ENCODE measurements around the gene CYP4F3. TPM values are rescaled to one million over a fixed set of nuclear protein-coding genes. Genes with fewer than 3 reads are reported as not detected.
A peak's percentile ranks its signal among the peaks of the same experiment; 100 is the strongest.

CYP4F3 gene
- total and polyA plus RNA-seq, 2 of the 13 experiments (the other 11 are each of a cell fraction or from before 2014, with no cell fraction given) = 17.8 to 22.8 TPM

GRCh38 chr19:15673176-15673654, 32.5 kb downstream of the CYP4F3 start (continued):
- TF ChIP-seq ZBTB26 (CRISPR knock-in tag; IDR thresholded peaks at IDR 0.05; ENCODE audit: borderline replicate concordance) (no peak), FOXC1 (CRISPR knock-in tag; IDR thresholded peaks at IDR 0.05; ENCODE audit: borderline replicate concordance) (no peak), GATAD1 (CRISPR knock-in tag; IDR thresholded peaks at IDR 0.05) (no peak), CEBPB (IDR thresholded peaks at IDR 0.05; ENCODE audit: borderline replicate concordance, low read depth, low read length) (no peak), TP53 (CRISPR knock-in tag; conservative IDR thresholded peaks at IDR 0.05) (no peak), BRF2 (CRISPR knock-in tag; IDR thresholded peaks at IDR 0.05) (no peak), ZSCAN12 (CRISPR knock-in tag; IDR thresholded peaks at IDR 0.05) (no peak), ZSCAN25 (CRISPR knock-in tag; IDR thresholded peaks at IDR 0.05) (peak; percentile 95), ZNF883 (CRISPR knock-in tag; IDR thresholded peaks at IDR 0.05; ENCODE audit: not compliant biosample characterization) (no peak), KDM5B (CRISPR knock-in tag; IDR thresholded peaks at IDR 0.05; ENCODE audit: borderline replicate concordance) (peak; percentile 56; the same call in 1 of the 2 replicates), AHDC1 (CRISPR knock-in tag; IDR thresholded peaks at IDR 0.05; ENCODE audit: borderline replicate concordance) (peak; percentile 73)
- TF ChIP-seq, protein P1, sequence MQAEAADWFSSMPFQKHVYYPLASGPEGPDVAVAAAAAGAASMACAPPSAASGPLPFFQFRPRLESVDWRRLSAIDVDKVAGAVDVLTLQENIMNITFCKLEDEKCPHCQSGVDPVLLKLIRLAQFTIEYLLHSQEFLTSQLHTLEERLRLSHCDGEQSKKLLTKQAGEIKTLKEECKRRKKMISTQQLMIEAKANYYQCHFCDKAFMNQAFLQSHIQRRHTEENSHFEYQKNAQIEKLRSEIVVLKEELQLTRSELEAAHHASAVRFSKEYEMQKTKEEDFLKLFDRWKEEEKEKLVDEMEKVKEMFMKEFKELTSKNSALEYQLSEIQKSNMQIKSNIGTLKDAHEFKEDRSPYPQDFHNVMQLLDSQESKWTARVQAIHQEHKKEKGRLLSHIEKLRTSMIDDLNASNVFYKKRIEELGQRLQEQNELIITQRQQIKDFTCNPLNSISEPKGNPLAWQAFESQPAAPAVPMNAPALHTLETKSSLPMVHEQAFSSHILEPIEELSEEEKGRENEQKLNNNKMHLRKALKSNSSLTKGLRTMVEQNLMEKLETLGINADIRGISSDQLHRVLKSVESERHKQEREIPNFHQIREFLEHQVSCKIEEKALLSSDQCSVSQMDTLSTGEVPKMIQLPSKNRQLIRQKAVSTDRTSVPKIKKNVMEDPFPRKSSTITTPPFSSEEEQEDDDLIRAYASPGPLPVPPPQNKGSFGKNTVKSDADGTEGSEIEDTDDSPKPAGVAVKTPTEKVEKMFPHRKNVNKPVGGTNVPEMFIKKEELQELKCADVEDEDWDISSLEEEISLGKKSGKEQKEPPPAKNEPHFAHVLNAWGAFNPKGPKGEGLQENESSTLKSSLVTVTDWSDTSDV (CRISPR knock-in tag; IDR thresholded peaks at IDR 0.05) = no peak
- TF ChIP-seq, protein P2, sequence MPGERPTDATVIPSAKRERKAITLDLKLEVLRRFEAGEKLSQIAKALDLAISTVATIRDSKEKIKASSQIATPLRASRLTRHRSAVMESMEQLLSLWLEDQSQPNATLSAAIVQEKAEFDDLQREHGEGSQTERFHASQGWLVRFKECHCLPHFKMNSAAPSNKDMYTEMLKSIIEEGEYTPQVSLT (CRISPR knock-in tag; IDR thresholded peaks at IDR 0.05; ENCODE audit: borderline replicate concordance, low read depth) = no peak
- TF ChIP-seq, protein P3, sequence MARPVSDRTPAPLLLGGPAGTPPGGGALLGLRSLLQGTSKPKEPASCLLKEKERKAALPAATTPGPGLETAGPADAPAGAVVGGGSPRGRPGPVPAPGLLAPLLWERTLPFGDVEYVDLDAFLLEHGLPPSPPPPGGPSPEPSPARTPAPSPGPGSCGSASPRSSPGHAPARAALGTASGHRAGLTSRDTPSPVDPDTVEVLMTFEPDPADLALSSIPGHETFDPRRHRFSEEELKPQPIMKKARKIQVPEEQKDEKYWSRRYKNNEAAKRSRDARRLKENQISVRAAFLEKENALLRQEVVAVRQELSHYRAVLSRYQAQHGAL (CRISPR knock-in tag; IDR thresholded peaks at IDR 0.05; ENCODE audit: not compliant biosample characterization) = no peak

All from HepG2 (cell line).